ENCODE results near the gene MYO9A.

Gene MYO9A

DNA sequence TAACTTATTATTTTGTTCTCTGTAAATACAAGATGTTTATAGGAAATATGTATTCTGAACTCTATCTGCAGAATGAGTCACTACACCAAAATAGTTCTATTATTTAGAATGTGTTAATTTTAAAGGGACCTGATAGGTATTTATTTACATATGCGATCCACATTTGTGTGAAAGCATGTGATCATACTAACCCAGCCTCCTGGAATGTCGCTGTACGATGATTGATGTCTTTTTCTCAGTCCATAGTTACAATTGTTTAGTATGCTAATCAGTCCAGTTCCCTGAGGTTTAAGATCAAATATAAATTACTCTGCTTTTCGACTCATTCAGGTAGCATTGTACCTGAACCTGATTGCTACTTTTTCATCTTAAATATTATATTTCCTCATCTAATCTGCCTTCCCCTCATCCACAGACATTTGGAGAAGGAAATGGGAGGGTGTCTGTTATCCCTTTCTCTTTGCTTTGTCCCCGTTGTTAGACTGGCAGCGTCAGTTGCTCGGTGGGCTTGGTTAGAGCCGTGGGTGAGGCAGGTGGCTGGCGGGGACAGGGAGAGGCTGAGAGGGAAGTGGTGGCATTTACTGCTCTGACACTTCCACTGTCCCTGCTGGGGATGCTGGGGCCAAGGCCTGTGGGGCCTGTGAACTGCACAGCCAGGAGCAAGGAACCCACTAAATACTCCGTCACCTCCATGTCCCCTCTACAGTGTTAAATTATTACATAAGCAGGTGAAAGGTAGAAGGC lies 335.4 kb downstream of the MYO9A start:
- Mint-ChIP-seq H3K9me3 (no peaks in the 10 kb centered on the region), H3K27me3 (peaks cover 54% of the 10 kb centered on the region), H3K36me3 (no peaks in the 10 kb centered on the region), H3K4me1 (peaks cover 15% of the 10 kb centered on the region), H3K4me3 (no peak overlapping the region), H3K27ac (no peak overlapping the region)
- ATAC-seq = no peak

DNA sequence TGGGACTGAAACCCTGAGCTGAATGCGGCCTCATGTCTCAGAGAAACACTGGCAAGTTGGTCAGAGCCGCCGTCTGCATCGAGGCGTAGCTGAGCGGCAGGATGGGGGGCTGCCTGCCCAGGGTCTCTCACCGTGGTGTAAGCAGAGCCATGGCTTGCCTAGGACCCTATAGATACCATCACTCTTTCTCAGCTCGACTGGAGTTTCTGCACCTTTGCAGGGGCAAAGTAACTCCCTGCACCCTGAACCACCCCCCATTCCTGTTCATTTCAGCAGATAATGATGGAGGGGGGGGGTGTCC lies 336.0 kb downstream of the MYO9A start:
- peaks cover 54% of the 10 kb centered on the region for H3K27me3 Mint-ChIP-seq
- no peak for ATAC-seq
- H3K4me1 Mint-ChIP-seq = peaks cover 15% of the 10 kb centered on the region
- no peak overlapping the region for H3K4me3 Mint-ChIP-seq
- H3K36me3 Mint-ChIP-seq = no peaks in the 10 kb centered on the region
- H3K9me3 Mint-ChIP-seq = no peaks in the 10 kb centered on the region
- no peak overlapping the region for H3K27ac Mint-ChIP-seq

DNA sequence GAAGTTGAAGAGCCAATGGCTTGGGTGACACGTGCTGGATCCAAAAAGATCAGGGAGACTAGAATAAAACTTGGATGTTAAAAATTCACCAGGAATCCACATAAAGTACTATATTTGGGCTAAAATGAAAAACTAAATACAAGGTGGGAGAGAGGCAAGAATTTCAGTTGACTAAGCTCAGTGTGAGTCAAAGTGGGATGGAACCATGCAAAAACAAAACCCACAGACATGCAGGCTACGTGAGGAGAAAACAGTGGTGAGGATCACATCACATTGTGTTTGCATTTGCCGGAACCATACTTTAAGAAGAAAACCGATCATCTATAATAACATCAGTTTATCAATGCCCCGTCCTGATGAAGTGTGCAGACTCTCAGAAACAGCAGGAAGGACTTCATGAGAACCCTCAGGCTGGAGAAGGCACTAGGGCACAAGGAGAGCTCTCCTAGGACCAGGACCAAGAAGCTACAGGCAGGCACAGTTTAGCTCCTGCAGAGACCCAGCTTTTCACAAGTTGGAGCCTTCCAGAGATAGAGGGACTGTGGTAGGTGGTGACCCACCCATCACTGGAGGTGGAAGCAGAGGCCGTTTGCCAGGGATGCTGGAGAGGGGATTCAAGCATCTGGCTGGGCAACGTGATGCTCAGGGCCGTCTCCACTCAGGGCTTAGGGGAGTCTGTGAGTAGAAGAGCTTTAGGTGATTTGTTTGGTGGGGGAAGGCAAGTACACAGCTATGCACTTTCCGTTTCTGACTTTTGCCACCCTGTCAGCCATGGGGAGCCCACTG lies 336.6 kb downstream of the MYO9A start:
- ATAC-seq = no peak
- H3K36me3 Mint-ChIP-seq = no peaks in the 10 kb centered on the region

DNA sequence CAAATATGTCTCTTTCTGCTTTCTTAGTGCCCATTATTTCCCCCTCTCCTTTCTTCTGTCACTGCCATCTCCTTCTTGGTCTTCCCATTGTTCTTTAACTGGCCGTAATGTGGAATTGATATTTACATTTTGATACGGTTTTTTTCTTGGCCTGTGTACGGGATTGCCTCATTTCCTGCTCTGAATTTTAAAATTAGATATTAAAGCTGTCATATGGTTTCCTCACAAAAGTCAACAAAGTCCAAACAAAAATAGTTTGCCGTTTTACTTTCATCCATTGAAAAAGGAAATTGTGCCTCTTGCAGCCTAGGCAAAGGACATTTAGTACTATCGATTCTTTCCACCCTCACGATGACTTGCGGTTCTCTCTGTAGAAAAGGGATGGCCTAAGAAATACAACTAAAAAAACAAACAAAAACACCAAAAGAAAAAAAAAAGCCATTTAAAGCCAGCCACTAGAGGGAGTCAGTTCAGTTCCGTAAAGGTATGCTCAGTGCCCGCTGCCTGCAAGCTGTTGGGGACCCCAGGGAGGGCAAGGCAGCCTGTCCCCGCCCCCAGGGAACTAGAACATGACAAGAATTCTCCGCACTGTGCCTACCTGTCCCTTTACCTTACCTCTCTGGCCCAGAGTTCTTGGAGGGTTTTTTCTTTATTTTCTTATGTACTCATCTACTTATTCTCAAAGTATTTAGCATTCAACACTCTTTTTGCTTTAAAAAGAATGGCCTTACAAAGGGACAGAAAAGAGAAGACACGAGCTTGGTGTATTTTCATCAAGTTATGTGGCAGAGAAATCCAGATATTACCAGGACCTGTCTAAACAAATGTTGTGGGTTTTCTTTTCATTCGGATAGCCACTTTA lies 337.6 kb downstream of the MYO9A start:
- peak; percentile 57 for ATAC-seq
- Mint-ChIP-seq H3K4me3 (no peak overlapping the region), H3K27me3 (peaks cover 39% of the 10 kb centered on the region), H3K27ac (no peak overlapping the region), H3K4me1 (peaks cover 15% of the 10 kb centered on the region), H3K9me3 (no peaks in the 10 kb centered on the region), H3K36me3 (no peaks in the 10 kb centered on the region)

More for the DNA sequence above, 336.6 kb downstream of the MYO9A start:
- Mint-ChIP-seq H3K4me1 (peaks cover 15% of the 10 kb centered on the region), H3K4me3 (no peak overlapping the region), H3K9me3 (no peaks in the 10 kb centered on the region), H3K27ac (no peak overlapping the region), H3K27me3 (peaks cover 49% of the 10 kb centered on the region)

DNA sequence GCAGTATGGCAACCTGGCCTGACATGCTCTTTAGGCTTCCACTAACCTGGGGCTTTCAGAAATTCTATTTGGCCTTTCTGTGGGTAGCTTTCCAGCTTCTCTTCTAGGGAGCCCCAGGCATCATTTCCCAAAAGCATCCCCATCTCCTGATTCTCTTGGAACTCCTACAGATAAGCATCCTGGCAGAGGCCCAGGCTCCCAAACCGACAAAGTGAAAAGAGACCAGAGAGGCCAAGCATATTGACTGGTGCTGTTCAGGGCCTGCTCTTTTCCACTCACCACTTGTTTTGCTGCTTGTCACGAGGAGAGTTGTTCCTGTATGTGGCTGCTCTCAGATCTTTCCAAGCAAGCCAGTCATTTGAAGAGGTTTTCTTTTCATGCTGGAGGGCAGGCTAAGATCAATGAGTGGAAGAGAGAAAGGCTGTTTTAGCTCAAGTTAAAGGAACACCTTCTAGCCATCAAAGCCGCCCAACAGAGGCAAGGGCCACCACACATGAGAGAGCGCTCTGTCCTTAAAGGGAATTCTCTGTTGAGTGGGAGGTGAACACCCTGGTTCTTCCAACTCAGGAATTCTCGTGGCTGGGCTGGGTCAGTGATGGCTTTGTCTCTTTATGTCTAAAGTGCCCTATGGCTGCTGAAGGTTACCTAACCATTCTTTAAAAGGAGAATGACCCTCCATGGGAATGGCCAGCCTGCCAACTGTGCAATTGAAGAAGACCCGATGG lies 338.7 kb downstream of the MYO9A start:
- Mint-ChIP-seq H3K4me3 (no peak overlapping the region), H3K4me1 (peaks cover 15% of the 10 kb centered on the region), H3K27me3 (peaks cover 28% of the 10 kb centered on the region), H3K36me3 (no peaks in the 10 kb centered on the region), H3K9me3 (no peaks in the 10 kb centered on the region), H3K27ac (no peak overlapping the region)
- ATAC-seq = no peak

DNA sequence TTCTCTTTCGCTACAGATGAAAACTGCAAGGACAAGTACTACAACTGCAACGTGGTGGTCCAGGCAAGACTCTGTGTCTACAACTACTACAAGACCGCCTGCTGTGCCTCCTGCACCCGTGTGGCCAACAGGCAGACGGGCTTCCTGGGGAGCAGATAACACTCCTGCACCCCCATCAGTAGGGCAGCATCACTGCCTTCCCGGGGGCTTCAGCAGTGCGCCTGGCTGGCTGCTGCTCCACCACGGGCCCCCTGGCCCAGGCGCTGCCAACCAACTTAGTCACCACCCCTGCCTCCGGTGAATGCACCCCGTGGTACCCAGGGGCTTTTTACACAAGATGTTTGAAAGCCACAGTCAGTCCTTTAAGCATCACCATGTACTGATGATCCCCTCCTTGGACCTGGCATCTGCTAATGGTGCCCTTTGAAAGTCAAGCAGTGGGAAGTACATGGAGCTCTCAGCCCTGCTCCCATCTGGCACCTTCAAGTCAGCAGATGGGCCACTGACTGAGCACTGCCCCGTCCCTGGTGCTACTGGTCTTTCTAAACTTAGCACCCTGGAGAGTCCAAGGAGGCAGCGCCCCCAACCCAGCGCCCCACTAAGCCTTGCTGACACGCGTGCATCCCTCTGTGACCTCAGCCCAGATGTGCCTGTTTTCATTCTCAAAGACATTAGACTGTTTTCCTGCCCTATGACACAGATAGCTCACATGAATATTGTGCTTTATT lies 340.6 kb downstream of the MYO9A start:
- no peak overlapping the region for H3K27ac Mint-ChIP-seq
- peak; percentile 49 for ATAC-seq
- H3K27me3 Mint-ChIP-seq = peaks cover 22% of the 10 kb centered on the region
- peaks cover 15% of the 10 kb centered on the region for H3K4me1 Mint-ChIP-seq
- no peaks in the 10 kb centered on the region for H3K36me3 Mint-ChIP-seq
- H3K9me3 Mint-ChIP-seq = no peaks in the 10 kb centered on the region
- H3K4me3 Mint-ChIP-seq = no peak overlapping the region

DNA sequence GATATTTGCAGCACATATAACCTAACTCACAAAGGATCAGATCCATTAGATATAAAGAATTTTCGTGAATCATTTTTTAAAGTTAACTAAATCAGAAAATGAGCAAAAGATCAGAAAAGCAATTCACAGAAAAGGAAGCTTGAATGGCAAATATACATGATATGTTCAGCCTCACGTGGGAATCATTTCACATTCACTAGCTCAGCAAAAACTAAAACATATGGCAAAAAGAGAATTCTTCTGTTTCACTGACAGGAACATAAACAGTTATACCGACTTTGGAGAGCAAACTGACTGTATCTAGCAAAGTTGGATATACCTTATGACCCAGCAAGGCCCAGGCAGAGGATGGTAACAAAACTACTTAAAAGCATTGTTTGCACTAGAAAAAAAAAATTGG lies 341.6 kb downstream of the MYO9A start:
- Mint-ChIP-seq H3K9me3 (no peaks in the 10 kb centered on the region), H3K27me3 (peaks cover 13% of the 10 kb centered on the region)

DNA sequence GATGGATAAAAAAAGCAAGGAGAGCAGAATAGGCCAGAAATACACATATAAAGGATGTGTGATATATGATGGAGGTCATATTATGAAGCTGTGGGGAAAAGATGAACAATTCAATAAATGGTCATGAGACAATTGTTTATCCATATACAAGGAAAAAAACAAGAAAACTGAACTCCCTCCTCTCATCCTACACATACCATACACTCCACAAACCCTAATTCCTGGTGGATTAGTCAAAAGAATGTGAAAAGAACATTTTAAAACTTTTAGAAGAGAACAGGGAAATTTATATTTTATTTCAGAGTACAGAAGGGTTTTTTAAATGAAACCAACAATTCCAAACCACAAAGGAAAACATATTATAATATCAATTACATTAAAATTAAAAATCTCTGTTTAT lies 342.1 kb downstream of the MYO9A start:
- Mint-ChIP-seq H3K4me1 (peaks cover 9% of the 10 kb centered on the region), H3K4me3 (no peak overlapping the region), H3K36me3 (no peaks in the 10 kb centered on the region), H3K27ac (no peak overlapping the region), H3K9me3 (no peaks in the 10 kb centered on the region), H3K27me3 (peaks cover 8% of the 10 kb centered on the region)
- ATAC-seq = no peak

More for the DNA sequence above, 341.6 kb downstream of the MYO9A start:
- Mint-ChIP-seq H3K36me3 (no peaks in the 10 kb centered on the region), H3K4me1 (peaks cover 13% of the 10 kb centered on the region), H3K27ac (no peak overlapping the region), H3K4me3 (no peak overlapping the region)
- ATAC-seq = no peak

DNA sequence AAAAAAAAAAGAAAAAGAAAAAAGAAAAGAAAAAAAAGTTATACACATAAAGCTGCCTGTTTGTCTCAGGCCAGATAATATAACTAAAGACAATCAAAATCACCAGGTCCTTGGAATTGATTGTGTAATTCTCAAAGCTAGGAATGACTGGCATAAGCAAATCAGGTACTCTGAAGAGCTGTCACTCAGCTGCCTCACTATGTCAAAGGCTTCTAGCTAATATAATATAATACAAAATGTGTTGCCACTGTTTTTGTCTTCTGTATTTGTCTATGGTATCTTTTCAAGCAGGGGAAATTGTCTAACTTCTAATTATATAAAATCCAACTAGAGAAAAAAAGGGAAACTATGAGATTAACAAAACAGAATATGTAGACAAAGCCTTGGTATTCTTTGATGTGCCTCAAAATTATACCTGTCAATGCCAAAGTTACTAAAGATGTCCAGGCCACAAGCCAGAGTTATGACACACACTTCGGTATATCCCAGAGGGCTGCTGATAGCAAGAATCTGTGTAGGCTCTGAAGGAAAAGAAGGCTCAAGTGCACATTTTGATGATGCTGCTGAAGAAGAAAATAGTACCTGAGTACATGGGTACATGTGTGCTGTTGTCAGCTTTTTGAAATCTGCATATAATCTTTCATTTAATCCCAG lies 344.6 kb downstream of the MYO9A start:
- ATAC-seq = no peak
- no peaks in the 10 kb centered on the region for H3K9me3 Mint-ChIP-seq
- no peak overlapping the region for H3K4me3 Mint-ChIP-seq
- no peaks in the 10 kb centered on the region for H3K4me1 Mint-ChIP-seq
- no peak overlapping the region for H3K27ac Mint-ChIP-seq
- no peaks in the 10 kb centered on the region for H3K36me3 Mint-ChIP-seq
- peaks cover 2% of the 10 kb centered on the region for H3K27me3 Mint-ChIP-seq
